ENCODE results near the gene KRTAP10-10. TPM values are rescaled to one million over a fixed set of nuclear protein-coding genes. Genes with fewer than 3 reads are reported as not detected.

KRTAP10-10 gene
- total and polyA plus RNA-seq, 2 of the 8 experiments (the other 6 are each of a cell fraction or from before 2014, with no cell fraction given), result not detected

DNA sequence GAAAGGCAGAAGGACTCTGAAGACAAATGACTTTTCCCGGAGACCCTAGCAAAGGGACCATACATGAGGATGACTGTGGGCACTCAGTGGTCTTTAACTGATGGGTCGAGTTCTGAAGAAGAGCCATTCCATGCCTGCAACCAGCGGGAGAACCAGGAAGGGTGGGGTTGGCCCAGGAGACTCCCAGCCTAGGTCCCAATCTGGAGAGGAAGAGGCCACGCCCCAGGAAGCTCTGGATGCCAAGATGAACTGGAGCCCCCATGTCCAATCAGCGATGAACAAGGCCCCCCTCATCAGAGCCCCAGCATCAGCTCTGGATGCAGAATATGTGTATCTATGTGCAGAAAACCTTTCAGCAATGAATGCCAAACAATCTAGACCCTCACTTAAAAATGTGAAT lies 3.6 kb downstream of the KRTAP10-10 start (continued):
- TF ChIP-seq YY1 (IDR thresholded peaks at IDR 0.05; ENCODE audit: low read depth, low read length) (no peak), SIN3A (conservative IDR thresholded peaks at IDR 0.05 in 1 of 2, IDR thresholded peaks at IDR 0.05 in 1 of 2; ENCODE audit: low read depth in 1 of 2, low read length in 2 of 2) (no peak)

Measured in H1 (cell line).